MG63 (cell line): ENCODE results near the gene IGSF8. TPM values are rescaled to one million over a fixed set of nuclear protein-coding genes. Genes with fewer than 3 reads are reported as not detected.

ENCODE experiments used
- DNase-seq: peaks from one replicate; pipeline ENCODE4 v3.0.0-alpha.2; 2020
- H3K27me3 ChIP-seq: fragments of 250-450 bp; sonication (Bioruptor Pico); 2 replicates; pipeline ENCODE4 v1.5.1; 2020; ENCODE audit warnings: mild to moderate bottlenecking, moderate library complexity
- H3K36me3 ChIP-seq: fragments of 250-450 bp; sonication (Bioruptor Pico); 2 replicates; pipeline ENCODE4 v1.5.1; 2020; ENCODE audit warnings: mild to moderate bottlenecking, moderate library complexity
- H3K4me3 ChIP-seq: fragments of 250-450 bp; sonication (Bioruptor Pico); 2 replicates; pipeline ENCODE4 v1.5.1; 2020; ENCODE audit warnings: mild to moderate bottlenecking, moderate library complexity
- H3K9me3 ChIP-seq: fragments of 250-450 bp; sonication (Bioruptor Pico); 2 replicates; pipeline ENCODE4 v1.5.1; 2020; ENCODE audit warnings: mild to moderate bottlenecking, moderate library complexity
- total RNA-seq: library from RNA; depleted of rRNA; stranded (reverse); fragments of >200 nt; shearing (Covaris generic); gene quantifications from 2 replicates; pipeline ENCODE4 v1.2.3, GENCODE V29; 2014; ENCODE audit warnings: low replicate concordance; rRNA removed

Gene IGSF8, protein sequence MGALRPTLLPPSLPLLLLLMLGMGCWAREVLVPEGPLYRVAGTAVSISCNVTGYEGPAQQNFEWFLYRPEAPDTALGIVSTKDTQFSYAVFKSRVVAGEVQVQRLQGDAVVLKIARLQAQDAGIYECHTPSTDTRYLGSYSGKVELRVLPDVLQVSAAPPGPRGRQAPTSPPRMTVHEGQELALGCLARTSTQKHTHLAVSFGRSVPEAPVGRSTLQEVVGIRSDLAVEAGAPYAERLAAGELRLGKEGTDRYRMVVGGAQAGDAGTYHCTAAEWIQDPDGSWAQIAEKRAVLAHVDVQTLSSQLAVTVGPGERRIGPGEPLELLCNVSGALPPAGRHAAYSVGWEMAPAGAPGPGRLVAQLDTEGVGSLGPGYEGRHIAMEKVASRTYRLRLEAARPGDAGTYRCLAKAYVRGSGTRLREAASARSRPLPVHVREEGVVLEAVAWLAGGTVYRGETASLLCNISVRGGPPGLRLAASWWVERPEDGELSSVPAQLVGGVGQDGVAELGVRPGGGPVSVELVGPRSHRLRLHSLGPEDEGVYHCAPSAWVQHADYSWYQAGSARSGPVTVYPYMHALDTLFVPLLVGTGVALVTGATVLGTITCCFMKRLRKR
- total RNA-seq: 18.0 and 20.2 TPM in 2 replicates

DNA sequence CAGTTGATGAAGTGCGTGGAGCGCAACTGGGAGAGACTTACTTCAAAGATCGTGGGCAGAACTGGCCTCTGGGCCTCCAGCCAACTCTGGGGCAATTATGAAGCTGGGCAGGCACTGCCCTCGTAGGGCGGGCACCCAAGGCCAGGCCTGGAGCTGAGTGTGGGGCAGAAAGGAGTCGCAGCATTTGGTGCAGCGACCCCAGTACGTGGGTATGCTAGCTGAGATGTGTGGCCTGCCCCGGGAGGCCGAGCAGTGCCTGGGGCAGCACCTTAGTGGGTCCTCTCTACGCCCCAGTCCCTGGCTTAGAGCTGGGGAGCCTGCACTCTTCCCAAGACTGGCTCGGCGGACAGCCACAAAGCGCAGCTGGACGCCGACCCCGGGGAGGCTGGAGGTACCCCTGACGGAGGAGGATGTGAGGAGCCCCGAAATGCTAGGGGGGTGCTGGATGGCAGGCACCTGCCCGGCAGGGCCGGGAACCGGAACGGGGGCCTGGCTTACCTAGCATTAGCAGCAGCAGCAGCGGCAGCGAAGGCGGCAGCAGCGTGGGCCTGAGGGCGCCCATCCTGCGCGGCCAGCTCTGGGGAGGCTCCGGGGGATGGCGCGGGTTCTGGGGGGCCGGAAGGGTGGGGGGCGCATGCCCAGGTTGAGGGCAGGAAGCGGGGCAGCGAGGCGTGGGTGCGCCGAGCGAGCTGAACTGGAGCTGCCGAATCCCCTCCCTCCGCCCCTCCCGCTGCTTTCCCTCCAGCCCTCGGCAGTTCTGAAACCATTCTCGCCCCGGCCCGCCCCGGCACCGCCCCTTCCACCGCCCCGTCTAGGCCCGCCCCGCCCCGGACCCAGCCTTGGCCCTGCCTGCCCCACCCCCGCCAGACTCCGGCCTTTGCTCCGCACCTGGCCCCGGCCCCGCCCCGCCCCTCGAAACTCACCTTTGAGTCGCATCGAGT lies at the start of gene IGSF8:
TSS of gene IGSF8 (minus strand) at position 709 of the 941 bp plus-strand sequence. CDS start at position 562, 147 bp downstream.
- Histone ChIP-seq H3K27me3 (no peaks in the 10 kb centered on the region), H3K4me3 (peak within 1 kb of the TSS; percentile 72), H3K36me3 (no peaks in the 10 kb centered on the region), H3K9me3 (no peaks in the 10 kb centered on the region)
- peak; percentile 90 for DNase-seq

DNA sequence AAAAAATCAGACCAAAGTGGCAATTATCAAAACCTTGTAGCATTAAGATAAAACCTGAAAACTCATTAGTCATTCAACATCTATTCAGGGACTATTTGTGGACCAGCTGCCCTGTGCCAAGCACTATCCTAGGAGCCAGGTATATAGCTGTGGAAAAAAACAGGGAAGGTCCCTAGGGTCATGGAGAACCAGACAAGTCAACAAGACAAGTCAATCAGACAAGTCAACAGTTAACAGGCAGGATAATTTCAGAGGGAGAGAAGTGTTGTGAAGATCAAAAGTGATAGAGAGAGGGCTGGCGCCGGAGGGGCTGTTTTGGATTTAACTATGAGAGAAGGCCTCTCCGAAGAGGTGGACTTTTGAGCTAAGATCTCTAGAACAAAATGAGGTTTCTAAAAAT lies 49.7 kb upstream of the IGSF8 start:
- Histone ChIP-seq H3K36me3 (no peaks in the 10 kb centered on the region), H3K9me3 (no peaks in the 10 kb centered on the region), H3K27me3 (no peaks in the 10 kb centered on the region), H3K4me3 (no peak overlapping the region)
- no peak for DNase-seq

DNA sequence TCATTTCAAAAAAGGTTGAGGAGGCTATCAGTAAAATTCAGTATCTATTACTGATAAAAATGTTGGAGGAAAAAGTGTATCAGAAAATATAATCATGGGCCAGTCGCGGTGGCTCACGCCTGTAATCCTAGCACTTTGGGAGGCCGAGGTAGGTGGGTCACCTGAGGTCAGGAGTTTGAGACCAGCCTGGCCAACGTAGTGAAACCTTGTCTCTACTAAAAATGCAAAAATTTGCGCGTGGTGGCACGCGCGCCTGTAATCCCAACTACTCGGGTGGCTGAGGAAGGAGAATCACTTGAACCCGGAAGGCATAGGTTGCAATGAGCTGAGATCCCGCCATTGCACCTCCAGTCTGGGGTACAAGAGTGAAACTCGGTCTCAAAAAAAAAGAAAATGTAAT lies 47.7 kb upstream of the IGSF8 start:
- no peak for DNase-seq
- H3K27me3 ChIP-seq: no peaks in the 10 kb centered on the region
- H3K4me3 ChIP-seq: no peak overlapping the region

DNA sequence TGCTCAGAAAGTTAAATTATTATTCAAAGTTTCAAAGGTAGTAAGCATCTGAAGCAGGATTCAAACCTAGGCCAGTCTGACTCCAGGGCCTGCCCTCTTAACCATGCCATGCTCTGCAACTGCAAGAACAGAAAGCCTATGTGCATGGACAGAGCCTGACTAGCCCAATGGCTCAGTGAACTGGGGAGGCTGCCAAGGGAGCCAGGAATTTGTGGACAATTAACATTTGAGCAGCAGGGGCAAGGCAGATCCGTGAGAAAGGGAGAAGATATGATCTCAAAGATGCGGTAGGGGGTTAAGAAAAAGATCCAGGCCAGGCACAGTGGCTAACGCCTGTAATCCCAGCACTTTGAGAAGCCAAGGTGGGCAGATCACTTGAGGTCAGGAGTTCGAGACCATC lies 46.5 kb upstream of the IGSF8 start:
- Histone ChIP-seq H3K9me3 (no peaks in the 10 kb centered on the region), H3K4me3 (no peak overlapping the region), H3K36me3 (no peaks in the 10 kb centered on the region), H3K27me3 (no peaks in the 10 kb centered on the region)
- DNase-seq: peak; percentile 55

More for the DNA sequence above, 47.7 kb upstream of the IGSF8 start:
- H3K9me3 ChIP-seq: no peaks in the 10 kb centered on the region
- no peaks in the 10 kb centered on the region for H3K36me3 ChIP-seq

DNA sequence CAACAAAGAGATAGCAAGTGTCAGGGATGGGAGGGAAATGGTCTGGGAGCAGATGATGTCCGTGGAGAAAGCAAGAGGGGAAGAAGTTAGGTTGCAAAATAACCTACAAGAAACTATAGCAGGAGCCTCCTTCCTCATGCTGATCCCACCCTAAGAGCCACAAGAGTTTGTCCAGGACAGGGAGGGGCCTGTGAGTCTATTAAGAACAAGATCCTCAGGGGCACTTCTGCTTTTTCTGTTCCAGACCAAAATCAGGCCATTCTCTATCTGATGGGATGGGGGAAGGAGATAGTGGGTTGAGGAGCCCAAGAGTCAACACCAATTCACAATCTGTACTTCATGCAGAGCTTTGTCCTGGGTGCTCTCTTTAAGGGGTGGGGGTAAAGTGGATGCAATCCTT lies 45.3 kb upstream of the IGSF8 start:
- Histone ChIP-seq H3K36me3 (no peaks in the 10 kb centered on the region), H3K9me3 (no peaks in the 10 kb centered on the region), H3K27me3 (no peaks in the 10 kb centered on the region), H3K4me3 (no peak overlapping the region)
- no peak for DNase-seq

DNA sequence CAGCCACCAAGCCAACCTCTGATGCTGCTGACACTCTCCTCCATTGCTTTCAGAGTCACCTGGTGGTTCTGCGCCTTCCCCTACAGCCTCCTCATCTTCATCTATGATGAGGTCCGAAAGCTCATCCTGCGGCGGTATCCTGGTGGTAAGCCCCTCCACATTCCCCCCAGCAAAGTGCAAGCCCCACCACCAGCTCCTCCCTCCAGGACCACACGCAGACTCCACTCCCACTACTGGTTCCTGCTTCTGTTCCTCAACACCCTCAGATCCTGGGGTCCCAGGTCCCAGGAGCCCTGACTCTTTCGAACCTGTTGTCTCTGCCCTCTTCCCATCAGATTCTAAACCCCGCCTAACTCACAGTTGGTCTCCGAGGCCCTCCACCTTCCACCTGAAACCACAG lies 41.4 kb upstream of the IGSF8 start:
- no peak overlapping the region for H3K4me3 ChIP-seq
- DNase-seq: no peak
- H3K27me3 ChIP-seq: no peaks in the 10 kb centered on the region

DNA sequence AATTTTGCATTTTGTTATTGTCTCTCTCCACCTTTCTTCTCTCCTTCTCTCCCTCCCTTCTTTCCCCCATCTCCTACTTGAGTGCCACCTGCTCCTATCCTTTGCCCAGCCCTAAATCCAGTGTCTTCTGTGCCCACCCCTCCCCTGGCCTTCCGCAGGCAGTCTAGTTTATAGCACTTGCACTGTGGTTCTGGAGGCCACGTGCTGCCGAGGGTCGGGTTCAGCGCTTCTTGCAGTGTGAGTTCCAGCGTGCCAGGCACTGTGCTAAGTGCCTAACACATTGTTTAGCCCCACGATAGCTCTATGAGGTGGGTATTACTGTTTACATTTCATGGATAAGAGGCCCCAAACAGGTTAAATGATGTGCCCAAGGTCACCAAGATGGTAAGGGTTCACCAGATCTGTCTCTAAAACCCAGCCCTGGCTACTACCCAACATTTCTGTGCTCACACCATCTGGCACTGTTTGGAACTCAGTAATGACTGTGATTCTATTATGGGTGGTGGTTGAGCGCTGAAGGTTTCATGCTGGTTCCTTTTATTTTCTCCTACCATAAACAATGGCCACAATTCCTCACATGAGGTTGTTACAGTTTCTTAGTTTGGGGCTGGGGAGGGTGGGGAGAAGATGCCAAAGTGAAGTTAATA lies 38.9 kb upstream of the IGSF8 start:
- no peak for DNase-seq
- Histone ChIP-seq H3K27me3 (no peaks in the 10 kb centered on the region), H3K4me3 (no peak overlapping the region), H3K9me3 (no peaks in the 10 kb centered on the region), H3K36me3 (no peaks in the 10 kb centered on the region)

More for the DNA sequence above, 41.4 kb upstream of the IGSF8 start:
- Histone ChIP-seq H3K36me3 (no peaks in the 10 kb centered on the region), H3K9me3 (no peaks in the 10 kb centered on the region)

DNA sequence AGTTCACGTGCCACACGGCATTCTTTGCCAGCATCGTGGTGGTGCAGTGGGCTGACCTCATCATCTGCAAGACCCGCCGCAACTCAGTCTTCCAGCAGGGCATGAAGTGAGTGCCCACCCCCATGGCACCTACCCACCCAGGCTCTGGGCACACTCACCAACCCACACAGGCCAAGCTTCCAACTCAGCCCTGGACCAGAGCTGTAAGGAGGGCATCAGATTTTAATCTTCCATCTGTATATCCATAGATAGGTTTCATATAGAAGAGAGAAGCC lies 38.4 kb upstream of the IGSF8 start:
- Histone ChIP-seq H3K27me3 (no peaks in the 10 kb centered on the region), H3K36me3 (no peaks in the 10 kb centered on the region), H3K9me3 (no peaks in the 10 kb centered on the region), H3K4me3 (no peak overlapping the region)
- DNase-seq: no peak

DNA sequence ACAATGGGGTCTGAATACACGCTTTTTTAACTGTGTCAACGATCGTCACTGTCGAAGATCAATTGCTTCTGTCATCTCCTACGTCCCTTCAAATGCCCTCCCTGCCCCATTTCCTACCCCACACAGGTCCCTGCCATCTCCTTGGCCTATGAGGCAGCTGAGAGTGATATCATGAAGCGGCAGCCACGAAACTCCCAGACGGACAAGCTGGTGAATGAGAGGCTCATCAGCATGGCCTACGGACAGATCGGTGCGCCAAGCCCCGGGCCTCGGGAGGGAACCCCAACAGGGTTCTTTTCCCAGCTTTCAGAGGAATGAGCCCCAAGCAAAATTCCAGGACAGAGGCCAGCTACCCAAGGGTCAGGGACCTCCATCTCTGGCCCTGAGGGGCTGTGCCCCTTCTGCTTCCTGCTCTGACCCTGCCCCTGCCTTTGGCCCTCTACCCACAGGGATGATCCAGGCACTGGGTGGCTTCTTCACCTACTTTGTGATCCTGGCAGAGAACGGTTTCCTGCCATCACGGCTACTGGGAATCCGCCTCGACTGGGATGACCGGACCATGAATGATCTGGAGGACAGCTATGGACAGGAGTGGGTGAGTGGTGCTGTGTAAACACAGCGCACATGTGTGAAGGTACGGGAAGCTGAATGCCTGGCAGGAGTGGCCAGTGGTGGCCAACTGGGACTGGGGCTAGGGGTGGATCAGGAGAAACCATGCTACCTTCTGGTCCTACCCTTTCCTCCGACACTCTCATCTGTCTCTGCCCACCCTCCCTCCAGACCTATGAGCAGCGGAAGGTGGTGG lies 37.9 kb upstream of the IGSF8 start:
- Histone ChIP-seq H3K4me3 (no peak overlapping the region), H3K36me3 (no peaks in the 10 kb centered on the region), H3K9me3 (no peaks in the 10 kb centered on the region), H3K27me3 (no peaks in the 10 kb centered on the region)
- no peak for DNase-seq

DNA sequence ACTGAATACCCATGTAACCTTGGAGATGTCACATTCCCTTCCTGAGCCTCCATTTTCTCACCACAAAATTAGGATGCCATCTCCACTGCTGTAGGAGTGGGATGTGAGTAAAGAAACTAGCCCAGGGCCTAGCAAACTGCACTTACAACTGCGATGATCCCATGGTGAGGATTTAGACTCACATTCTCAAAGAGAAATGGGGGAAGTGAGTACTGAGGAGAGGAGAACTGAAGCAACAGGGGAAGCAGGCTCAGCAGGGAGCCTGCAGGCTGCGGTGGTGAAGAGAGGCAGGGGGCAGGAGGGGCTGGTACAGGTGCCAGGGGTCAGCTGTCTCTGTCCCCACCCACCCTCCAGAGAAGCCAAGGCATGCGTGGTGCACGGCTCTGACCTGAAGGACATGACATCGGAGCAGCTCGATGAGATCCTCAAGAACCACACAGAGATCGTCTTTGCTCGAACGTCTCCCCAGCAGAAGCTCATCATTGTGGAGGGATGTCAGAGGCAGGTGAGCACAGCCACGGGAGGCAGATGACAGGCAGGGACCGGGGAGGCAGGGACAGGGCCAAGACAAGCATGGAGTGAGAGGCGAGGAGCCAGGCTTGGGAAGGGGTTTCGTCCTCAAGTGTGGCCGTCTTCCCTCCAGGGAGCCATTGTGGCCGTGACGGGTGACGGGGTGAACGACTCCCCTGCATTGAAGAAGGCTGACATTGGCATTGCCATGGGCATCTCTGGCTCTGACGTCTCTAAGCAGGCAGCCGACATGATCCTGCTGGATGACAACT lies 36.6 kb upstream of the IGSF8 start:
- no peaks in the 10 kb centered on the region for H3K9me3 ChIP-seq
- no peak for DNase-seq
- H3K4me3 ChIP-seq: no peak overlapping the region
- no peaks in the 10 kb centered on the region for H3K36me3 ChIP-seq
- no peaks in the 10 kb centered on the region for H3K27me3 ChIP-seq

DNA sequence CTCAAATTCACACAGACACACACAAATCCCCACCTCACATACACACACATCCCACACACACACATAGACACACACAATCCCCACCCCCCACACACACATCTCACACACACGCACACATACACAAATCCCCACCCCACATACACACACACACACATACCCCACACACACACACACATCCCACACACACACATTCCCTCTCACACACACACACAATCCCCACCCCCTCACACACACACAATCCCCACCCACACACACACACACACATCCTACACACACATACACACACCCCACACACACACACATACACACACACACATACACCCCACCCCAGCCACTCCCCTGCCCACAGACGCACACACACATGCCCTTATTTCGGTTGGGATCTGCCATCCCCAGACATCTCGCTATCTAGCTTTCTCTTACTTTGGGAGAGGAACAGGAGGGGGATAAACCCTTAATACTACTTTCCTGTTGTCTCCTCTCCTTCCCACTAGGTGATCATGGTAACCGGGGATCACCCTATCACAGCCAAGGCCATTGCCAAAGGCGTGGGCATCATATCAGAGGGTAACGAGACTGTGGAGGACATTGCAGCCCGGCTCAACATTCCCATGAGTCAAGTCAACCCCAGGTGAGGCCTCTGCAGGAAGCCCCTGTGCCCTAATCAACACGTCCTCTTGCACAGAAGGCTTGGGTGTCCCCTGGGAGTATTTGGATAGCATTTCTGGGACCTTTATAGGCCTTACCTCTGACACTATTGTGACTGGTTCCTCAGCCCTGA lies 35.8 kb upstream of the IGSF8 start:
- Histone ChIP-seq H3K36me3 (no peaks in the 10 kb centered on the region), H3K27me3 (no peaks in the 10 kb centered on the region), H3K9me3 (no peaks in the 10 kb centered on the region), H3K4me3 (no peak overlapping the region)
- no peak for DNase-seq

DNA sequence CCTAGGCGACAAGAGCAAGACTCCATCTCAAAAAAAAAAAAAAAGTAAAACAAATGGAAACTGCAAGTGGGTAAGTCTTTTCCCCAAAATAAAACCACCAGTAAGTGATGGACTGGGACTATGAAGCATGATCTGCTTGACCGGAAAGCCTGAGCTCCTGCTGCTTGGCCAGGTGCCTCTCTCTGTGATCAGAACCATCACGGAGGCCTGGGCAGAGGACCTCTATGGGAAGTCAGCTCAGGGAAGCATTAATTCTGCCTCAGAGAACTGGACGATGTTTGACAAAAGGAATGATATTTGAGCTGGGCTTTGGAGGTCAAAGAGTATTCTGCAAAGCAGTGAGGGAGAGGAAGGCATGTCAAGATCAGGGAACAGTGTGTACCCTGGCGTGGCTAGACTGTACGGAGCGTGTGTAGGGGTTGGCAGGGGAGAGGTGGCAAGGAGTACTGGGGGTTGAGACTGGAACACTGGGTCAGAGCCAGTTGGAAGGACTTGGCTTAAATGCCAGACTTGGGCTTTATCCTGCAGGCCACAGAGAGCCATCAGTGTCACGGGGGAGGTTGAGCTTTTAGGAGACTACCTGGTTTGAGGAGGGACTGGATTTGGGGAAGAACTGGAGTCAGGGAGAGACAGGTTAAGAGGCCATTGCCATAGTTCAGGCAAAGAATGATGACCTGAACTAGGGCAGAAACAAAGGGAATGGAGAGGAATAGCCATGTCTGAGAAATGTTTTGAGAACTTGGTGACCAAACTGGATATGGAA lies 33.6 kb upstream of the IGSF8 start:
- no peaks in the 10 kb centered on the region for H3K9me3 ChIP-seq
- no peak for DNase-seq
- no peak overlapping the region for H3K4me3 ChIP-seq
- no peaks in the 10 kb centered on the region for H3K36me3 ChIP-seq
- H3K27me3 ChIP-seq: no peaks in the 10 kb centered on the region

DNA sequence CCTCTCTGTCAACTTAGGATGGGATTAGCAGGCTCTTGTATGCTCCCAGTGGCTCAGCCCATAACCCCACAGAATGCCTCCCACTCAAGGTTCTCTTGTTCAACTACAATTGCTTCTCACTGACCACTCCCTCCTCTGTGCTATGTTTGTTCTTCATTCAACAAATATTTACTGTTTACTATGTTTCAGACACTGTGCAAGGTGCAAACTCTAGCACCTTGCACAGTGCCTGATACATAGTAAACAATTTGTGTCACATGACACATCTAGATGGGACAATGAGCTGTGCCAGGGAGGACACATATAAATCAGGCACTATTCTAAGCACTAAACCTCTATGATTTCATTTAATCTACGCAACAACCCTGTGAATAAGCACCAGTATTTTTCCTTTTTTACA lies 32.5 kb upstream of the IGSF8 start:
- no peaks in the 10 kb centered on the region for H3K27me3 ChIP-seq
- no peak for DNase-seq
- H3K4me3 ChIP-seq: no peak overlapping the region
- H3K36me3 ChIP-seq: no peaks in the 10 kb centered on the region
- H3K9me3 ChIP-seq: no peaks in the 10 kb centered on the region

DNA sequence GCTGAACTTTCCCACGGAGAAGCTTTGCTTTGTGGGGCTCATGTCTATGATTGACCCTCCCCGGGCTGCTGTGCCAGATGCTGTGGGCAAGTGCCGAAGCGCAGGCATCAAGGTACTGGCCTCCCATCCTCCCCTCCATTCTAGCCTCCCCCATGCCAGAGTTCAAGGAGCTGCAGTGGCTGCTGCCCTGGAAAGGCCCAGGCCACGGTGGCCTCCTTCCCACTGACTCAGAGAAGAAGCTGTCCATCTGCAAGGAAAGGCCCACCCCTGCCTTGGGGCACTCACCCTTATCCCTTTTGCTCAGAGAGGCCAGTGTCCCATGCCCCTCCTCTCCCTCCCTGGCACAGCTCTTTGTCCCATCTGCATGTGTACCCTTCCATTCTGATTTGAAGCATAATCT lies 32.1 kb upstream of the IGSF8 start:
- no peaks in the 10 kb centered on the region for H3K27me3 ChIP-seq
- no peak for DNase-seq
- no peak overlapping the region for H3K4me3 ChIP-seq
- H3K9me3 ChIP-seq: no peaks in the 10 kb centered on the region
- H3K36me3 ChIP-seq: no peaks in the 10 kb centered on the region
